Cardiac fibroblast (primary cell): ENCODE measurements around the gene FITM2.
A peak's percentile ranks its signal among the peaks of the same experiment; 100 is the strongest.

ENCODE experiments used
- DNase-seq, 2 donors: peaks; one replicate each; pipeline versions ENCODE4 v3.0.0 to v3.0.0-alpha.2; 2010; ENCODE audit warnings: low read depth in 2 of 2
- H3K4me3 ChIP-seq, 2 donors: replicated peaks in 1 of 2; 1 replicate in 1 of 2; 2 replicates in 1 of 2; pipeline ENCODE4 v1.5.1; 2011; ENCODE audit warnings: low read depth in 2 of 2, low read length in 2 of 2, mild to moderate bottlenecking in 2 of 2, moderate library complexity in 1 of 2
- TF ChIP-seq, protein P1 (sequence below): IDR thresholded peaks from one replicate; pipeline ENCODE4 v1.5.1; 2011; ENCODE audit warnings: low read depth, mild to moderate bottlenecking, low read length, inconsistent platforms

FITM2 gene

DNA sequence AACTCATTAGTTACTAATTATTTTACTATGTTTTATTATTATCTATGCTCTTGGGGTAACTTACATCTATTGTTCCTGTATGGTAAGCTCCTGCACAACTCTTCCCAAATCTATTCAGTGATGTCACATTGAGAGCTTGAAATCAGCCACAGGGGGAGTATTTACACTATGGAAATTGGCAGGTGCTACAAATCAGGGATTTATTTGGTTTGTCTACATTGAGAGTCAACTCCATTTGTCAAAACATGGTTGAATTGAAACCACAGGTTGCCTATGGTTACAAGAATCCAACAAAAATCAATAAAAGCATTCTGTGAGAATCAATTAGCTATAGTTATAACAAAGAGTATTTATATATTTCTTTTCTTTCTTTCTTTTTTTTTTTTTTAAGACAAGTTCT is 3.9 kb upstream of the FITM2 start:
- no peak for DNase-seq
- TF ChIP-seq, protein P1, sequence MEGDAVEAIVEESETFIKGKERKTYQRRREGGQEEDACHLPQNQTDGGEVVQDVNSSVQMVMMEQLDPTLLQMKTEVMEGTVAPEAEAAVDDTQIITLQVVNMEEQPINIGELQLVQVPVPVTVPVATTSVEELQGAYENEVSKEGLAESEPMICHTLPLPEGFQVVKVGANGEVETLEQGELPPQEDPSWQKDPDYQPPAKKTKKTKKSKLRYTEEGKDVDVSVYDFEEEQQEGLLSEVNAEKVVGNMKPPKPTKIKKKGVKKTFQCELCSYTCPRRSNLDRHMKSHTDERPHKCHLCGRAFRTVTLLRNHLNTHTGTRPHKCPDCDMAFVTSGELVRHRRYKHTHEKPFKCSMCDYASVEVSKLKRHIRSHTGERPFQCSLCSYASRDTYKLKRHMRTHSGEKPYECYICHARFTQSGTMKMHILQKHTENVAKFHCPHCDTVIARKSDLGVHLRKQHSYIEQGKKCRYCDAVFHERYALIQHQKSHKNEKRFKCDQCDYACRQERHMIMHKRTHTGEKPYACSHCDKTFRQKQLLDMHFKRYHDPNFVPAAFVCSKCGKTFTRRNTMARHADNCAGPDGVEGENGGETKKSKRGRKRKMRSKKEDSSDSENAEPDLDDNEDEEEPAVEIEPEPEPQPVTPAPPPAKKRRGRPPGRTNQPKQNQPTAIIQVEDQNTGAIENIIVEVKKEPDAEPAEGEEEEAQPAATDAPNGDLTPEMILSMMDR = no peak
- no peak overlapping the region for H3K4me3 ChIP-seq

DNA sequence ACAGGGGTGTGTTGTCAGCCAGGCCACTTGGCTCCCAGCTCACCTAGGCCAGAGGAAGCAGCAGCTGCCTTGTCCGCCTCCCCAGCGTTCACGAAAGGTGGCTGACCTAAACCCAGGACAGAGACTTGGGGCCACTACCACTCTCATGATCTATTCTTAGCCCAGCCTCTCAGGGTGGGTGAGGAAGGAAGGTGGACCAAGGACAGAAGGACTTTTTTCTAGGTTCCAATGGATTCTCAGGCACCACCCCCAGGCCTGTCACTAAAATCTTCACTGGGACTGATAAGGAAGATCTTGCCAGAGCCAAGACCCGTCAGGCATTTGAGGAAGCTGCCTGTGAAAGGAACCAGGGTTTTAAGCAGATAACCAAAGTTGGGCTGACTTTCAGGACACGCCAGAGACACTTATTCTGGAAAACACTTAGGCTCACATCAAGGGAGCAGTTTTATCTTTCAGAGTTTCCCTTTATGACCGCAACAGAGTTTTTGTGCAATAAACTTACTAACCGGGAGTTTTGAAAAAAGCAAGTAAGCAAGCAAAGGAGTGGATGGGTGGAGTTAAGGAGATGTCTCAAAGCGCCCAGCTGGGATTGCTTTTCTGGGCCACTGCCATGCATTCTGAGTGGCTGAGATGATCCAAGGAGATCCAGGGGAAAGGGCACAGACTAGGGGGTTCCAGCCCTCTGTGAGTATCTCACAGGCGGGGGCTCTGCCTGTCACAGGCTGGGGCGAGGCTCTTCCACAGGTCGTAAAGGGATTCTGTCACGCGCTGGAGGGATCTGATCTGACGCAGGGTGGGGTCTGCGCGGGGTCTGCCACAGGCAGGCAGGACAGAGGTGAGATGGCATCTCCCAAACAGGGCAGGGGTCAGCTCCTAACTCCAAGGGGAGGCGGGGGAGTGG is 989 bp downstream of the FITM2 start:
- DNase-seq = peak; percentile 76 to 81
- TF ChIP-seq, protein P1 = no peak
- H3K4me3 ChIP-seq = peak overlapping the region; percentile 99

DNA sequence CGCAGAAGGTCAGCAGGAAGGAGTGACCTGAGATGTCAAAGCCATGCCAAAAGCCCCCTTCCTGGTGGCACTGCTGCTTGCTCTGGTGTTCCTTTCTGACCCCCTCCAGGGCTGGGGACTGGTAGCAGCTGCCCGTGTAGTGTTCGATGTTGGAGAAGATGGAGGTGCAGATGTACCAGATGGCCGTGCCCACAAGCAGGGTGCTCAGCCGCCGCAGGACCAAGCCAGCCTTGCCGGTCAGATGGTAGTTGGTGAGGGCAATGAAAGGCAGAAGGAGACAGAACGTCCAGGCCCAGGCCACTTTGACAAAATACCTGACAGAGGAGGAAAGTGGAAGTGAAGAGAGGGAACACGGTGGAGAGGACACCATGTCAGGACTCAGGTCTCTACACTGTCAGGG is 4.1 kb downstream of the FITM2 start:
- TF ChIP-seq, protein P1 = no peak
- no peak for DNase-seq
- H3K4me3 ChIP-seq = no peak overlapping the region

DNA sequence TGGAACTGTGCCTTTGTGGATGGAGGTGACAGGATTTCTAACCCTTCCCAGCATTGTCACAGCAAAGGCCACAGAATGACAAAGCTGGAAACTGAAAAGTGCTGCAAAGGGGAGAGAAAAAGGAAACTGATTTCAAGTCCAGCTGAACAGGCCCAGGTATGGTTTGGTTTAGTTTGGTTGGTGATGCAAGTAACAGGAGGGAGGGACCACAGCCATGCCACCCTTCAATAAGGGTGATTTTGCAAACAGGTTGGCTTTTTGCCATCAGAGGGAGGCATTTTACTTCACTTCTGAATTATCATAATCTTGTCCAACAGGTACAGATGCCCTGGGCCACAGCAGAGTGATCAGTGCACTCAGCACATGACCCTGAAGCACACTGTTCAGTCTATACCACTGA is 6.6 kb downstream of the FITM2 start:
- DNase-seq = no peak
- TF ChIP-seq, protein P1 = no peak

DNA sequence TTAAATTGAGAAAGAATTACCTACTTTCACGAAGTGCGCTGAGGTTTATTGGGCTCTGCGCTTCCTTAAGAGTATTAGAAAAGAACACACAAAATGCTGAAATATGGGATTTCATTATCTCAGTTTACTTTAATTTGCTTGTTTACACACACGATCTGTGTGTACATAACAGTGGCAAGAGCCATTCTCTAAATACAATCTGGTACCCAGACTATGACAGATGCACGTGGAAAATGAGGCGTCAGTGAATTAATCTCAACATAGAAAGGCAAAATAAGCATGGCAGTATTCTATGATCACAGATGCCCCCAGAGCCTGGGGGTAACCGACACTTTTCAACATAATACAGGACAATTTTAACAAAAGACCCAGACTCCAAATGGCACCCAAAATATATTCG is 8.3 kb downstream of the FITM2 start:
- no peak for DNase-seq
- H3K4me3 ChIP-seq = no peak overlapping the region
- TF ChIP-seq, protein P1 = no peak

More for the DNA sequence above, 6.6 kb downstream of the FITM2 start:
- no peak overlapping the region for H3K4me3 ChIP-seq

DNA sequence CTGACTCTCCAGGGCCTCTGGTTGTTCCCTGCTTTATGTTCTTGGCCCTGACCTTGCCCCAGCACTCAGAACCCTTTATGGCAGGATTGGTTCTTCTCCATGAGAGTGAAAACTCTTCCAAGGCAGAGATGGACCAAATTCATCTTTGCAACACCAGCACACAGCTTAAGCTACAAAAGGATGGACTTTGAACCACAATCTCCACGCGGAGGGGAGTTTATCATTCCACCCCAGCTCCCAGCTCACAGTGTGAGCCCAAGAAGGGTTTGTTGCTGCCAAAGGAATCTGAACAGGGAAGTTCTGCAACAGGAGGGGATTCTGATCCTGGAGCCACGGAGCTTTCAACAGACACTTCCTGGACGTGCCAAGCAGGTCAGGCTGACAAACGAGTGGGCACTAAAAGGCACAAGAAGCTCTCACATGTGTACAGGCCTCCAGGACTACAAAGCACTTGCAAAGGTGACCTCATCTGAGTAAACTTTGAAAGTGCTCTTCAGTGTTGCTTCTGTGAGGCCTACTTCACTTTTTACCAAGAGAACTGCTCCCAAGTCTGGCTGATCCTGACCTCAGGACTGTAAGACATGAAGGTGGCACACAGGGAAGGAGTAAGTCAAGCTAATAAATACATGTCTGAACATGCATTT is 8.9 kb downstream of the FITM2 start:
- TF ChIP-seq, protein P1 = no peak
- no peak for DNase-seq
- H3K4me3 ChIP-seq = no peak overlapping the region
